Renal cortex interstitium (tissue), 11 donors: Measurements from ENCODE around the gene SYNGR4. TPM values are rescaled to one million over a fixed set of nuclear protein-coding genes. Genes with fewer than 3 reads are reported as not detected.
"Not testable (repeated sequence)": the region's sequence is repeated elsewhere in the genome, so short reads cannot be mapped to it uniquely, and the experiment has no call there.

Experiments used
- DNase-seq, 11 donors: peaks; one replicate each; pipeline ENCODE4 v3.0.0-alpha.2; 2013; ENCODE audit warnings: low read depth in 9 of 11, low spot score in 4 of 11; ENCODE audit errors: extremely low read depth in 1 of 11
- polyA plus RNA-seq, 3 donors: library from polyadenylated mRNA; unstranded; fragments of 120-200 nt; gene quantifications; one replicate each; pipeline ENCODE4 v1.2.1, GENCODE V29; 2013; ENCODE audit not compliant: insufficient read length in 3 of 3

SYNGR4 gene
- polyA plus RNA-seq, 3 donors = 0.37 to 0.70 (median 0.41) TPM

- DNase-seq = peak; percentile 78 to 93 (median 90)
Measured at GRCh38 chr19:48362716-48363499, 1.3 kb upstream of the SYNGR4 start.

- peak in 1 of 11 donors; percentile 50 for DNase-seq
Measured at GRCh38 chr19:48363500-48363809, 712 bp upstream of the SYNGR4 start.

GRCh38 chr19:48364598-48365348, 606 bp downstream of the SYNGR4 start:
- no peak for DNase-seq

- no peak for DNase-seq
Measured at GRCh38 chr19:48365602-48366001, 1.4 kb downstream of the SYNGR4 start.

- no peak for DNase-seq
Measured at GRCh38 chr19:48367855-48368254, 3.7 kb downstream of the SYNGR4 start.

GRCh38 chr19:48368936-48369335, 4.8 kb downstream of the SYNGR4 start:
- peak in 2 of 11 donors; percentile 46 to 56 for DNase-seq

GRCh38 chr19:48370955-48371354, 6.8 kb downstream of the SYNGR4 start:
- DNase-seq = no peak

- DNase-seq = no peak
Measured at GRCh38 chr19:48371367-48371766, 7.2 kb downstream of the SYNGR4 start.

- DNase-seq = not testable (repeated sequence)
Measured at GRCh38 chr19:48371771-48372170, 7.6 kb downstream of the SYNGR4 start.

GRCh38 chr19:48372904-48373303, 8.7 kb downstream of the SYNGR4 start:
- DNase-seq = no peak

- DNase-seq = no peak
Measured at GRCh38 chr19:48373567-48373966, 9.4 kb downstream of the SYNGR4 start.

- DNase-seq = no peak
Measured at GRCh38 chr19:48378194-48378570, 14.0 kb downstream of the SYNGR4 start.

GRCh38 chr19:48379058-48379457, 14.9 kb downstream of the SYNGR4 start:
- DNase-seq = no peak

- DNase-seq = no peak
Measured at GRCh38 chr19:48381178-48381950, 17.2 kb downstream of the SYNGR4 start.

- DNase-seq = no peak
Measured at GRCh38 chr19:48382286-48382685, 18.1 kb downstream of the SYNGR4 start.

- DNase-seq = no peak
Measured at GRCh38 chr19:48385461-48386087, 21.4 kb downstream of the SYNGR4 start.

GRCh38 chr19:48386981-48387380, 22.8 kb downstream of the SYNGR4 start:
- DNase-seq = no peak

- no peak for DNase-seq
Measured at GRCh38 chr19:48390188-48391099, 26.3 kb downstream of the SYNGR4 start.
